Left lung (tissue), 10 donors: ENCODE measurements around the gene AKTIP. TPM values are rescaled to one million over a fixed set of nuclear protein-coding genes. Genes with fewer than 3 reads are reported as not detected.

Experiments
- ATAC-seq: fragments of 200-7000 bp; cut with Tn5 transposase; one replicate; pipeline ENCODE4 v1.9.1; 2020; ENCODE audit warnings: moderate library complexity
- DNase-seq, 4 donors: peaks; one replicate each; pipeline ENCODE4 v3.0.0-alpha.2; 2013 to 2020
- H3K27ac ChIP-seq, 2 donors: fragments of 200-600 bp; sonication (generic) in 1 of 2; one replicate each; pipeline versions ENCODE4 v1.5.0 to v1.8.0; 2020 to 2021
- H3K27me3 ChIP-seq, 2 donors: fragments of 200-600 bp; sonication (generic) in 1 of 2; one replicate each; pipeline versions ENCODE4 v1.5.0 to v1.8.0; 2020 to 2021
- H3K36me3 ChIP-seq, 2 donors: fragments of 200-600 bp; sonication (generic) in 1 of 2; one replicate each; pipeline versions ENCODE4 v1.5.0 to v1.8.0; 2020 to 2021
- H3K4me1 ChIP-seq, 2 donors: fragments of 200-600 bp; one replicate each; pipeline ENCODE4 v1.8.0; 2021
- H3K4me3 ChIP-seq, 2 donors: fragments of 200-600 bp; sonication (generic) in 1 of 2; one replicate each; pipeline versions ENCODE4 v1.5.0 to v1.8.0; 2020 to 2021; ENCODE audit warnings: mild to moderate bottlenecking in 1 of 2
- H3K9me3 ChIP-seq, 2 donors: fragments of 200-600 bp; sonication (generic) in 1 of 2; one replicate each; pipeline versions ENCODE4 v1.5.0 to v1.8.0; 2020 to 2021
- intact Hi-C, 2 donors: fragments of 100-400 bp; cut with DNase I; formaldehyde crosslinking; loops; one replicate each; pipeline versions ENCODE4 v1.11.2 to v1.14.2; 2022
- polyA plus RNA-seq, 6 donors: library from polyadenylated mRNA; unstranded; fragments of 120-200 nt; gene quantifications; one replicate each; pipeline ENCODE4 v1.2.1, GENCODE V29; 2013; ENCODE audit not compliant: insufficient read length in 6 of 6
- total RNA-seq, 2 donors: library from RNA; stranded (reverse); fragmentation: NEBNext Ultra II Directional; extraction: Animal tissue kit (Norgen Biotek cat#: 25700); gene quantifications; one replicate each; pipeline ENCODE4 v1.2.1, GENCODE V29; 2021
- TF ChIP-seq, protein P1 (sequence below), 2 donors: fragments of 200-600 bp; sonication (generic) in 1 of 2; IDR thresholded peaks; one replicate each; pipeline versions ENCODE4 v1.5.0 to v1.8.0; 2021; ENCODE audit warnings: antibody characterized with exemption in 2 of 2
- donor health status: DM: no; HTN: yes; CAD: no.
- donor health status: DM: no; HTN: no; CAD: no.

AKTIP gene
- total and polyA plus RNA-seq, 8 donors: 36.9 to 53.7 (median 48.7) TPM

GRCh38 chr16:53458635-53459034, 44.4 kb downstream of the AKTIP start:
- Histone ChIP-seq H3K9me3 (no peaks in the 10 kb centered on the region), H3K4me3 (no peak overlapping the region), H3K27ac (peak overlapping the region in 1 of 2 donors; percentile 39), H3K4me1 (no peaks in the 10 kb centered on the region), H3K27me3 (no peaks in the 10 kb centered on the region), H3K36me3 (peaks cover 0 to 92% of the 10 kb centered on the region in 2 donors)
- TF ChIP-seq, protein P1, sequence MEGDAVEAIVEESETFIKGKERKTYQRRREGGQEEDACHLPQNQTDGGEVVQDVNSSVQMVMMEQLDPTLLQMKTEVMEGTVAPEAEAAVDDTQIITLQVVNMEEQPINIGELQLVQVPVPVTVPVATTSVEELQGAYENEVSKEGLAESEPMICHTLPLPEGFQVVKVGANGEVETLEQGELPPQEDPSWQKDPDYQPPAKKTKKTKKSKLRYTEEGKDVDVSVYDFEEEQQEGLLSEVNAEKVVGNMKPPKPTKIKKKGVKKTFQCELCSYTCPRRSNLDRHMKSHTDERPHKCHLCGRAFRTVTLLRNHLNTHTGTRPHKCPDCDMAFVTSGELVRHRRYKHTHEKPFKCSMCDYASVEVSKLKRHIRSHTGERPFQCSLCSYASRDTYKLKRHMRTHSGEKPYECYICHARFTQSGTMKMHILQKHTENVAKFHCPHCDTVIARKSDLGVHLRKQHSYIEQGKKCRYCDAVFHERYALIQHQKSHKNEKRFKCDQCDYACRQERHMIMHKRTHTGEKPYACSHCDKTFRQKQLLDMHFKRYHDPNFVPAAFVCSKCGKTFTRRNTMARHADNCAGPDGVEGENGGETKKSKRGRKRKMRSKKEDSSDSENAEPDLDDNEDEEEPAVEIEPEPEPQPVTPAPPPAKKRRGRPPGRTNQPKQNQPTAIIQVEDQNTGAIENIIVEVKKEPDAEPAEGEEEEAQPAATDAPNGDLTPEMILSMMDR (IDR thresholded peaks at IDR 0.05): no peak
- intact Hi-C loops: no loop called here
- DNase-seq (no peak), ATAC-seq (no peak)

- DNase-seq: no peak
- Histone ChIP-seq H3K27ac (peak overlapping the region in 1 of 2 donors; percentile 39), H3K36me3 (peaks cover 0 to 92% of the 10 kb centered on the region in 2 donors), H3K9me3 (no peaks in the 10 kb centered on the region), H3K27me3 (no peaks in the 10 kb centered on the region), H3K4me1 (no peaks in the 10 kb centered on the region), H3K4me3 (no peak overlapping the region)
- TF ChIP-seq, protein P1 (IDR thresholded peaks at IDR 0.05): no peak
- peak; percentile 37 for ATAC-seq
- intact Hi-C loops: no loop called here
Observed at GRCh38 chr16:53457670-53458069, 45.3 kb downstream of the AKTIP start.

GRCh38 chr16:53456625-53457024, 46.4 kb downstream of the AKTIP start:
- H3K36me3 ChIP-seq: peaks cover 0 to 92% of the 10 kb centered on the region in 2 donors
- intact Hi-C loops: no loop called here
- ATAC-seq: no peak

GRCh38 chr16:53453928-53454327, 49.1 kb downstream of the AKTIP start:
- intact Hi-C loops: no loop called here
- H3K4me3 ChIP-seq: no peak overlapping the region
- TF ChIP-seq, protein P1 (IDR thresholded peaks at IDR 0.05): no peak
- H3K27me3 ChIP-seq: no peaks in the 10 kb centered on the region
- no peak for ATAC-seq
- H3K36me3 ChIP-seq: peaks cover 0 to 79% of the 10 kb centered on the region in 2 donors
- H3K27ac ChIP-seq: no peak overlapping the region
- no peaks in the 10 kb centered on the region for H3K4me1 ChIP-seq
- no peaks in the 10 kb centered on the region for H3K9me3 ChIP-seq
- DNase-seq: no peak

More at GRCh38 chr16:53456625-53457024, 46.4 kb downstream of the AKTIP start:
- TF ChIP-seq, protein P1 (IDR thresholded peaks at IDR 0.05): no peak
- Histone ChIP-seq H3K27ac (peak overlapping the region in 1 of 2 donors; percentile 39), H3K4me1 (no peaks in the 10 kb centered on the region), H3K4me3 (no peak overlapping the region), H3K9me3 (no peaks in the 10 kb centered on the region), H3K27me3 (no peaks in the 10 kb centered on the region)
- DNase-seq: no peak

DNA sequence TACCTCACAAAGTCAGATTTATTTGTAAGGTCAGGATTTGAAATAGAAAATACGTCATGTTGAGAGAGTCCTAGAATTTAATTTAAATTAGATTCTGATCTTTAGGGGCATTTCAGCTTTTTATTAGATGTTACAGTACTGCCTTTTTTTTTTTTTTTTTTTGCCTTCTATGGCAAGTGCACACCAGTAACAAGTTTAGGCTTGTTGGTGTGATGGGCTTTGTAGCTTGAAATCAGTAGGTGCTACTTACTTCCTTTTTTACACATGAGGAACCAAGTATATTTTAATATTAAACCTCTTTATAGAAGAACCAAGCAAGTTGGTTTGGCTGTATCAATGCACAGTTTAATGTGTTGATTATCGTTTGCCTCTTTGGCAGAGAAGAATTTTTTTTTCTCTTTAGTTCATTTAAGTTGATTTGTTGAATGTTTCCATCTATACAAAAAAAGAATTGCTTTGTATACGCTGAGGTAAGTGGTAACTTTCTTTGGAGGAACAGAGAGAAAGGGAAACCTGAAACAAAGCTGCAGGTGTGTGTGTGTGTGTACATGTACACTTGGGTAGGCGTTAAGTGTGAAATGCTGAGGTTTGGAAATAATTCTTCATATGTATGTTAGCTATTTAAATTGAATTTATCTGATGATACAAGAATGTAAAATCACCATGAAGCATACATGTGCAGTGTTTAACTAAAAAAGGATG, 53.0 kb downstream of the AKTIP start:
- intact Hi-C loops: no loop called here

More for the DNA sequence above, 53.0 kb downstream of the AKTIP start:
- peaks cover 0 to 86% of the 10 kb centered on the region in 2 donors for H3K36me3 ChIP-seq
- no peak overlapping the region for H3K4me3 ChIP-seq
- H3K4me1 ChIP-seq: no peaks in the 10 kb centered on the region
- H3K27me3 ChIP-seq: no peaks in the 10 kb centered on the region
- no peaks in the 10 kb centered on the region for H3K9me3 ChIP-seq
- DNase-seq (no peak), ATAC-seq (no peak)
- TF ChIP-seq, protein P1 (IDR thresholded peaks at IDR 0.05): no peak
- H3K27ac ChIP-seq: no peak overlapping the region
